Stimulated activated CD8-positive, alpha-beta memory T cell treated with anti-CD3 and anti-CD28 coated beads, Interleukin-12 subunit alpha, Interleukin-12 subunit beta, amount 100 ng/mL, for 4 hours (primary cell): Measurements from ENCODE around the gene IL12B.
"Not testable (repeated sequence)": the region's sequence is repeated elsewhere in the genome, so short reads cannot be mapped to it uniquely, and the experiment has no call there.

ENCODE experiments used
- DNase-seq: peaks from one replicate; pipeline ENCODE4 v3.0.0-alpha.2; 2020; ENCODE audit warnings: low read depth

IL12B gene

DNA sequence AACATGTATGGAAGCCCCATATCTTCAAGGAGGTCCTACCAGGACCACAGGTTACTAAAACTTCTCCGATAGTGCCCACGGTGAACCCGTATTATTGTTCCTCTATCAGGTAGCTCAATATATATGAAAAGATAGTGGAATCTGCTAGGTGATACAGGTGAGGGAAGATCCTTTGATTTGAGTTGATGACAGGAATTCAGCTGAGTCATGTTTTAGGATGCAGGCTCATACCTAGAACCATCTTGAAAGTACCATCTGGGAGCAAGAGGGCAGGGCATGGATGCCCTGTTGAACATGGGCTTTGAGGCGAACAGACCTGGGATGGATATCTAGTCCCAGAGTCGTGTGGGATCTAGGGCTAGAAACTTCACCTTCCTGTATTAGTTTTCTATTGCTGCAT is 35.4 kb downstream of the IL12B start:
- no peak for DNase-seq

DNA sequence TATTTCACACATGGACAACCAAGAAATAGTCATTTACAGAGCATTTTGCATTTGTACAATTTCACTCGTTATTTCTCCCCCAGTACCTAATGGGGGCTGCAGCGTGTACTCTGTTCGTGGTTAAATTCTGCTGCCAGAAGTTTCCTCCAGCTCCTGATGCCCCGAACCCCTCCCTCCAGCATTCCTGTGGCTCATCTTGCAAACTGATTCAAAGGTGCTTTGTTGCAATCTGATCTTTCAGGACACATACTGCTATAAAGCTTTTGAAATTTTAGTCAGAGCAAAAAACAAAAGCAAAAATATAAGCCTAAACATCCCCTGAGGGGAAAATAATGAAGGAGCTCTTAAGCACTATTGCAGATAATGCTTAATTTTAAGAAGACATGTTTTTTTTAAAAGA is 39.5 kb downstream of the IL12B start:
- DNase-seq, result no peak

GRCh38 chr5:159286420-159287035 is 43.8 kb downstream of the IL12B start:
- DNase-seq, result no peak

GRCh38 chr5:159274676-159275075 is 55.6 kb downstream of the IL12B start:
- no peak for DNase-seq

- DNase-seq, result no peak
Measured at GRCh38 chr5:159273923-159274322, 56.4 kb downstream of the IL12B start.

DNA sequence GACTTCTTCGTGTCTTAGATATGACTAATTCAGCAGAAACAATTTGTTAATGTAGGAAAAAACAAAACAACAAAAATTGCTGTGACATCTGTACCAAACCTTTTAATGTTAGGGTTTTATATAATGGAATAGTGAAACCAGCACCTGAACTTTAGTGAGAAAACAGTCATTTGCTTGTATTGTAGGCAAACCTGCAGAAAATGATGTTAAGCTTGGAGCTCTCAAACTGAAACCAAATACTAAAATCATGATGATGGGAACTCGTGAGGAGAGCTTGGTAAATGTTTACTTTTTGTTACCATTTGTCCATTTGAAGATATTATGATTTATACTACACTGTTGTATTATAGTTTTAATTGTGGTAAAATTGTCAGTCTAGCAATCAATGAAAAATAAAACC is 60.6 kb downstream of the IL12B start:
- DNase-seq, result no peak

DNA sequence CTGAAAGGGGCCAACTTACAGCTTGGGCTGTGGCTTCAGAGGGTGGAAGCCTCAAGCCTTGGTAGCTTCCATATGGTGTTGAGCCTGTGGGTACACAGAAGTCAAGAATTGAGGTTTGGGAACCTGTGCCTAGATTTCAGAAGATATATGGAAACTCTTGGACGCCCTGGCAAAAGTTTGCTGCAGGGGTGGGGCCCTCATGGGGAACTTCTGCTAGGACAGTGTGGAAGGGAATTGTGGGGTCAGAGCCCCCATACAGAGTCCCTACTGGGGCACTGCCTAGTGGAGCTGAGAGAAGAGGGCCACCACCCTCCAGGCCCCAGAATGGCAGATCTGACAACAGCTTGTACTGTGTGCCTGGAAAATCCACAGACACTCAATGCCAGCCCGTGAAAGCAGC is 63.5 kb downstream of the IL12B start:
- DNase-seq, result not testable (repeated sequence)
